ENCODE measurements around the gene KDSR. TPM values are rescaled to one million over a fixed set of nuclear protein-coding genes. Genes with fewer than 3 reads are reported as not detected.

Gene KDSR
- total RNA-seq, 2 experiments from 2014 or later = 72.8 to 77.2 TPM

DNA sequence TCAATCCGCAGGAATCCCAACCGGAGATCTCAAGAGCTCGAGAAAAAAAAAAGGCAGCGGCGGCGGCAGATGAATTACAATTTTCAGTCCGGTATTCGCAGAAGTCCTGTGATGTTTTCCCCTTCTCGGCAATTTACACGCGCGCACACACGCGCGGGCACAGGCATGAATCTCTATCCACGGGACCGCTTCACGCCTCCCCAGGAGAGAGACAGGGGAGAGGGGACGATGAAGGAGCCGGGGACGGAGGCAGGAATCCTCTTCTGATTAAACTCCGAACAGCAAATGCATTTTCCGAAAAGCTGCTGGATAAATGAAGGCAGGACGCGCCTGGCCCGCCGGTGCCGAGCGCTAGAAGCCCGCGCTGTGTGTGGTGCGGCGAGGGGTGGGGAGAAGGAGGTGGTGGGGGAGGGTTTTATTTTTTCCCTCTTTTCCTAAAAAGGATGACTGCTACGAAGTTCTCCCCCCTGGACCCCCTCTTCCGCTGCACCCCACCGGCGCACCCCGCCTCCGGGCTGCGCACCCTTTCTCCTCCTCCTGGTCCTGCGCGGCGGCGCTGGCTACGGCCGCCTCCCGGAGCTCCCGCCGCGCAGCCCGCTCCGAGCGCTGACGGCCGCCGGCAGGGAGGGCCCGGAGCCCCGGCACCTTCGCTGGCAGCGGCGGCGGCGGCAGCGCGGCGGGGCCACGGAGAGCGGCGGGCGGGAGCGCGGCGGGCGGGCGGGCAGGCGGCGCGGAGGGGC lies 47.5 kb downstream of the KDSR start, which contains the start of gene BCL2:
BCL2 (minus strand) TSS at position 387 of the 740 bp plus-strand sequence.
- peak within 1 kb of the TSS; percentile 93 for H3K27ac Mint-ChIP-seq
- CTCF ChIA-PET = interaction anchor here (0.8 to 3.9 kb wide), 18 partner anchors 19 to 304 kb away, joined by 3 to 101 read pairs (median 17); no protein-coding TSS in a partner anchor

DNA sequence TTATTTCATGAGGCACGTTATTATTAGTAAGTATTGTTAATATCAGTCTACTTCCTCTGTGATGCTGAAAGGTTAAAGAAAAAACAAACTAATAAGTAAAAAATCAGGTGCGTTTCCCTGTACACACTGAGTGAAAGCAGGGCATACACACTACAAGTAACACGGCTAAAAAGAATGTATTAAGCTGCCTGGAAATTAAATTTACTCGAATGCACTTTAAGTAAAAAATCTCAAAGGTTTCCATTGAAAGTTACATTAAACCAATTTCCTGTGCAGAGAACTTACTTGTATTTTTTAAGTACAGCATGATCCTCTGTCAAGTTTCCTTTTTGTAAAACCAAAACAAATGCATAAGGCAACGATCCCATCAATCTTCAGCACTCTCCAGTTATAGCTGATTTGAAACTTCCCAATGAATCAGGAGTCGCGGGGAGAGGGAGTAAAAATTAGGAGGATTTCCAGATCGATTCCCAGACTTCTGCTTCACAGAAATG lies 48.1 kb downstream of the KDSR start:
- Mint-ChIP-seq H3K27ac (peak overlapping the region; percentile 93), H3K9me3 (no peaks in the 10 kb centered on the region), H3K4me3 (peak overlapping the region; percentile 94), H3K27me3 (no peaks in the 10 kb centered on the region), H3K4me1 (ENCODE audit: low read depth) (peaks cover 39% of the 10 kb centered on the region), H3K36me3 (peaks cover 47% of the 10 kb centered on the region)
- intact Hi-C loops (cut with micrococcal nuclease) = loop anchor here (1.0 to 5.0 kb wide), 9 partner anchors 103 to 732 kb away; partner anchors contain the start of genes PHLPP1 and VPS4B
- DNase-seq = no peak
- CTCF ChIA-PET = interaction anchor here (0.8 to 3.9 kb wide), 25 partner anchors 12 to 304 kb away, joined by 3 to 101 read pairs (median 13); no protein-coding TSS in a partner anchor
- POLR2A ChIA-PET = interaction anchor here (0.8 to 3.9 kb wide), 14 partner anchors 26 to 302 kb away, joined by 3 to 36 read pairs (median 6); no protein-coding TSS in a partner anchor

More for the DNA sequence above, 47.5 kb downstream of the KDSR start, which contains the start of gene BCL2:
- peaks cover 33% of the 10 kb centered on the region for H3K4me1 Mint-ChIP-seq (ENCODE audit: low read depth)
- DNase-seq = peak; percentile 61
- peaks cover 42% of the 10 kb centered on the region for H3K36me3 Mint-ChIP-seq
- POLR2A ChIA-PET = interaction anchor here (0.9 to 3.9 kb wide), 10 partner anchors 123 to 302 kb away, joined by 3 to 36 read pairs (median 6); no protein-coding TSS in a partner anchor
- no peaks in the 10 kb centered on the region for H3K9me3 Mint-ChIP-seq
- H3K27me3 Mint-ChIP-seq = no peaks in the 10 kb centered on the region
- peak within 1 kb of the TSS; percentile 94 for H3K4me3 Mint-ChIP-seq
- intact Hi-C loops (cut with micrococcal nuclease) = loop anchor here (2.0 to 5.0 kb wide), 4 partner anchors 48 to 732 kb away; partner anchors contain the start of genes KDSR and PHLPP1

DNA sequence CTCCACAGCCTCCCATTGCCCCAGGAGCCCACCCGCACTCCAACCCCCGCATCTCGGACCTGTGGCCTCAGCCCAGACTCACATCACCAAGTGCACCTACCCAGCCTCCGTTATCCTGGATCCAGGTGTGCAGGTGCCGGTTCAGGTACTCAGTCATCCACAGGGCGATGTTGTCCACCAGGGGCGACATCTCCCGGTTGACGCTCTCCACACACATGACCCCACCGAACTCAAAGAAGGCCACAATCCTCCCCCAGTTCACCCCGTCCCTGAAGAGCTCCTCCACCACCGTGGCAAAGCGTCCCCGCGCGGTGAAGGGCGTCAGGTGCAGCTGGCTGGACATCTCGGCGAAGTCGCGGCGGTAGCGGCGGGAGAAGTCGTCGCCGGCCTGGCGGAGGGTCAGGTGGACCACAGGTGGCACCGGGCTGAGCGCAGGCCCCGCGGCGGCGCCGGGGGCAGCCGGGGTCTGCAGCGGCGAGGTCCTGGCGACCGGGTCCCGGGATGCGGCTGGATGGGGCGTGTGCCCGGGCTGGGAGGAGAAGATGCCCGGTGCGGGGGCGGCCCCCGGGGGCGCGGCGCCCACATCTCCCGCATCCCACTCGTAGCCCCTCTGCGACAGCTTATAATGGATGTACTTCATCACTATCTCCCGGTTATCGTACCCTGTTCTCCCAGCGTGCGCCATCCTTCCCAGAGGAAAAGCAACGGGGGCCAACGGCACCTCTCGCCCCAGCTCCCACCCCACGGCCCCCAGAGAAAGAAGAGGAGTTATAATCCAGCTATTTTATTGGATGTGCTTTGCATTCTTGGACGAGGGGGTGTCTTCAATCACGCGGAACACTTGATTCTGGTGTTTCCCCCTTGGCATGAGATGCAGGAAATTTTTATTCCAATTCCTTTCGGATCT lies 48.8 kb downstream of the KDSR start:
- peaks cover 51% of the 10 kb centered on the region for H3K36me3 Mint-ChIP-seq
- no peaks in the 10 kb centered on the region for H3K9me3 Mint-ChIP-seq
- DNase-seq = peak; percentile 93
- H3K4me3 Mint-ChIP-seq = peak overlapping the region; percentile 94
- H3K4me1 Mint-ChIP-seq (ENCODE audit: low read depth) = peaks cover 46% of the 10 kb centered on the region
- intact Hi-C loops (cut with micrococcal nuclease) = loop anchor here (1.0 to 5.0 kb wide), 11 partner anchors 18 to 731 kb away; partner anchors contain the start of genes PHLPP1 and VPS4B
- ChIA-PET POLR2A (interaction anchor here (0.7 to 3.9 kb wide), 23 partner anchors 10 to 301 kb away, joined by 3 to 36 read pairs (median 5); no protein-coding TSS in a partner anchor), CTCF (interaction anchor here (0.6 to 3.9 kb wide), 47 partner anchors 12 to 361 kb away, joined by 3 to 101 read pairs (median 6); no protein-coding TSS in a partner anchor)
- H3K27me3 Mint-ChIP-seq = no peaks in the 10 kb centered on the region
- peak overlapping the region; percentile 93 for H3K27ac Mint-ChIP-seq

DNA sequence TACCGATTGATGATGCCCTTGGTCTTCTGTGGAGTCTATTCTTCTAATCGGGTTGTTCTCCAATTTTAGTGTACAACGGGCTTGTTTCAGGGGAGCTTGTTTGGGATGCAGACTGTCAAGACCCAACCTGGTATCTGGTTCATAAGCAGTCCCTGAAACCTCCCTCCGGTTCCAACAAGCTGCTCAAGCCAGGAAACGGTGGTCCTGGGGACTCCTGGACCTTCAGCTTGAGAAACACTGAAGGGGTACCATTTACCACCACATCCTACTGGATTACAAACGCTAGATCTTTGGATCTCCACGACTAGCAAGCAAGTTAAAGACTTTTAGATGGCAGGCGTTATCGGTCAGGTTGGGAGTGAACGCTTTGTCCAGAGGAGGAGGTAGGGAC lies 49.5 kb downstream of the KDSR start:
- peak overlapping the region; percentile 94 for H3K4me3 Mint-ChIP-seq
- peaks cover 47% of the 10 kb centered on the region for H3K4me1 Mint-ChIP-seq (ENCODE audit: low read depth)
- POLR2A ChIA-PET = interaction anchor here (0.9 to 3.9 kb wide), 18 partner anchors 10 to 300 kb away, joined by 3 to 36 read pairs (median 7); no protein-coding TSS in a partner anchor
- H3K27ac Mint-ChIP-seq = peak overlapping the region; percentile 93
- H3K36me3 Mint-ChIP-seq = peaks cover 53% of the 10 kb centered on the region
- H3K27me3 Mint-ChIP-seq = no peaks in the 10 kb centered on the region
- CTCF ChIA-PET = interaction anchor here (0.7 to 3.9 kb wide), 39 partner anchors 11 to 335 kb away, joined by 3 to 101 read pairs (median 7); no protein-coding TSS in a partner anchor
- no peak for DNase-seq
- H3K9me3 Mint-ChIP-seq = no peaks in the 10 kb centered on the region
- intact Hi-C loops (cut with micrococcal nuclease) = loop anchor here (1.0 to 5.0 kb wide), 3 partner anchors 17 to 730 kb away; no protein-coding TSS in a partner anchor

DNA sequence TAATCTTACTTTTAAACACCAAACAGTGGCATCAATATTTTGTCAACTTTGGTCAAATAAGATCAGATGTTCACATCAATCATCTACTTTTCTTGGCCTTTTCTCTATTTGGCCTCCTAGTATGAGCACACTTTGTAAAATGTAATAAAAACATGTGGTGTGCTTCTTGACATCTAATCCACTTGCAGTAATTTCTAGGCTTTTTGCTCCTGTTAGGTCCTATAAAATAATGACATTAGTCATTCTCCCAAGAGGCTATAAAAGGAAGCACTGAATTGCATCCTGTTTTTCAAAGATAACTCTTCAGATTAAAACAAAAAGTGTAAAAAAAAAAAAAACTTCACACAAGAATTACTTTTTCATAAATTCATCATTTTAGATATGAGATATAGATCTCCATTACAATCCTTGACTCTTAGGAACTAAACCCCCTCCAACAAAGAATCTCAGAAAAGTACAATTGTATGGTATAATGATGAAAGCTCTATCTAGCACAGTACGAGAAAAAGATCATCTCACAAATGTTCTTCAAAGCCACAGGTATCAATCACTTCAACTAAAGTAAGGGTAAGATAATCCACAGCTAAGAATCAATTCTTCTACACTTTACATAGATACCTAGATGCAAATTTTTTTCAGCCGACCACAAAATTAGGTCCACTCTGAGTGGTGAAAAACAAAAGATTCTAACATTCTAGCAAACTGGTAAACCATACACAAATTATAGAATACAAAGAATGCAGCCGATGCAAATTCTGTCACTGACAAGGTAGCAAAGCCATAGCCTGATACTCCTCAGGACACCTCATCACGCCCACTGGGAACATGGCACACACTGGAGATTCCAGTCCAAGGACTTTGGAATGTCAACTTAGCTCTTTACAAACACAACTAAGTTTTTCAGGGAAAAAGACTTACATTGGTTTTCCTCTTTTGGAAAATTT lies 50.1 kb downstream of the KDSR start:
- Mint-ChIP-seq H3K36me3 (peaks cover 56% of the 10 kb centered on the region), H3K27me3 (no peaks in the 10 kb centered on the region), H3K9me3 (no peaks in the 10 kb centered on the region), H3K27ac (peak overlapping the region; percentile 93), H3K4me3 (peak overlapping the region; percentile 94), H3K4me1 (ENCODE audit: low read depth) (peaks cover 49% of the 10 kb centered on the region)
- DNase-seq = no peak
- ChIA-PET POLR2A (interaction anchor here (0.6 to 3.9 kb wide), 15 partner anchors 9 to 300 kb away, joined by 3 to 36 read pairs (median 7); no protein-coding TSS in a partner anchor), CTCF (interaction anchor here (0.7 to 3.9 kb wide), 32 partner anchors 10 to 335 kb away, joined by 3 to 101 read pairs (median 12); no protein-coding TSS in a partner anchor)
- intact Hi-C loops (cut with micrococcal nuclease) = loop anchor here (1.0 to 5.0 kb wide), 4 partner anchors 17 to 730 kb away; no protein-coding TSS in a partner anchor

DNA sequence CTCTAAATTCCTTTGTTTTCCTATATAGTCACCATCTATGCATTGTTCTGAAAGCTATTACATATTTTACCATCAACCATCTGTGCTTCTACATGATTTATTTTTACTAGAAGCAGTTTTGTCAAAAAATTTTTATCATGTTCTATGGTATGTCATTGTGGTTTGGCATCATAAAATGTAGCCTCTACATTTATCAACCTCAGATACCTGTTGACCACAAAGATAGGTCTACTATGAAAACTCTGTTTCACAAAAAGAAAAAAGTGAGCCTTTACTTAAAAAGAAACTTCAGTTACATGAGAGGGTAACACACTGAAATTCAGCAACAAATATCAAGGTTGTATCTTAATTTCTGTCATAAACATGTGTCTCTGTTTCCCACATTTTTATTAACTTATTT lies 51.1 kb downstream of the KDSR start:
- ChIA-PET CTCF (interaction anchor here (1.4 to 2.0 kb wide), 4 partner anchors 26 to 184 kb away, joined by 3 to 12 read pairs (median 5); no protein-coding TSS in a partner anchor), POLR2A (interaction anchor here (2.3 to 2.4 kb wide), 2 partner anchors 154 to 161 kb away, joined by 14 read pairs; no protein-coding TSS in a partner anchor)
- Mint-ChIP-seq H3K4me1 (ENCODE audit: low read depth) (peaks cover 53% of the 10 kb centered on the region), H3K27me3 (no peaks in the 10 kb centered on the region), H3K4me3 (peak overlapping the region; percentile 94), H3K36me3 (peaks cover 62% of the 10 kb centered on the region), H3K9me3 (no peaks in the 10 kb centered on the region), H3K27ac (peak overlapping the region; percentile 93)
- intact Hi-C loops (cut with micrococcal nuclease) = loop anchor here (1.0 to 5.0 kb wide), 4 partner anchors 25 to 729 kb away; no protein-coding TSS in a partner anchor
- no peak for DNase-seq

DNA sequence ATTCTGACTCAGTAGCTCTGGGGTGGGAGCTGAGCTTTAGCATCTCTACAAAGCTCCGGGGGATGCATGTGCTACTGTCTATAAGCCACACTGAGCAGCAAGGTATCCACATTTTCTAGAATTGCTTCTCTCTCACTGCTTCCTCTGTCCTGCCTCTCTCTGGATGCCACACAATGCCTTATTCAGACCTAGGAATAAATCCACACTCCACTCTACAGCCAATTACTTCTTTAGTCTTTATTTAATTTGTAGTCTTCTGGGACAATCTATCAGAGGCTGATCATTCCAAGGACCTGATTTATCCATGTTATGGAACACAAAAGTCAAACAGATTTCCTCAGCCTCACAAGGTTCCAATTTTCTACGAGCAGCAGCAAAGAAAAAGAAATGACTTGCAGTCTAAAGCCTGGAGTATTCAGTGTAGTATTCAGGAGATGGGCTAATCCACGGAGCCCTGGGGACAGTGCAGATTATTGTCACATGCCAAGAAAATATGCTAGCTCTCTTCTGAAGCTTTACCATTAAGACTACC lies 51.8 kb downstream of the KDSR start:
- H3K4me1 Mint-ChIP-seq (ENCODE audit: low read depth) = peaks cover 57% of the 10 kb centered on the region
- no peaks in the 10 kb centered on the region for H3K27me3 Mint-ChIP-seq
- intact Hi-C loops (cut with micrococcal nuclease) = loop anchor here (1.0 to 5.0 kb wide), 2 partner anchors 115 to 728 kb away; no protein-coding TSS in a partner anchor
- no peaks in the 10 kb centered on the region for H3K9me3 Mint-ChIP-seq
- H3K36me3 Mint-ChIP-seq = peaks cover 64% of the 10 kb centered on the region
- CTCF ChIA-PET = interaction anchor here (1.0 to 2.0 kb wide), 7 partner anchors 10 to 293 kb away, joined by 3 to 12 read pairs (median 5); no protein-coding TSS in a partner anchor
- H3K4me3 Mint-ChIP-seq = peak overlapping the region; percentile 94
- peak overlapping the region; percentile 93 for H3K27ac Mint-ChIP-seq
- DNase-seq = no peak
- POLR2A ChIA-PET = interaction anchor here (0.7 to 2.4 kb wide), 8 partner anchors 13 to 177 kb away, joined by 3 to 14 read pairs (median 5); no protein-coding TSS in a partner anchor

DNA sequence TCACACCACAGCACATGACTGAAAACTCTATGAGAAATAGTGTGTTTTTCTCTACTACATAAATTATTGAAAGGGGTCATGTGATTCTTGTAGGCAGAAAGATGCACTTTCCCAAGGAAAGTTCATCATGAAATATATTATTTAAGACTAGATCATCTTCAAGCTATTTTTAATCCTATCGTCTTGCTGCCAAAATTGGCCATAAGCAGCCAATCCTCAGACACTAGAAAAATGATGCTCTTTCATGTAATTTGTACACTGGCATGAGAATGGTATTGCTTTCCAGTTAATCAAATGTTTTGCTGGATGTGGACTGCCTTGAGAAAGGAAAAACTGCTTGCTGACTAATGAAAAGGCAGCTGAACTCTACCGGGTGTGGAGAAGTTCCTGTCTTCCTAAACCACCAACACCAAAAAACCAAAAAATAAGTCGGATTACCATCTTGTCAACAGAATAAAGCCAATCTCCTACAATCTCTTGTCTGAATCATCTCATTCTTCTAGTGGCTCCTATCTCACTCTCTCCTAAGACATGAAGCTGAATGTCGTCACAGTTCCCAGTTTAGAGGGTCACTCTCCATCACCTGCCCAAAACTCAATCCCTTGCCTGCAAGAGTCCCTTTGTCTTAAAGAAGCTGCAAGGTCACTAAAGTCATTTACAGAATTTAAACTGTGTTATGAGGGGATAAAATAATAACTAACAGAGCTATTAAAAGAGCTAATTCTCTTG lies 52.8 kb downstream of the KDSR start:
- intact Hi-C loops (cut with micrococcal nuclease) = no loop called here
- peaks cover 67% of the 10 kb centered on the region for H3K36me3 Mint-ChIP-seq
- CTCF ChIA-PET = interaction anchor here (0.6 to 2.0 kb wide), 10 partner anchors 9 to 680 kb away, joined by 3 to 12 read pairs (median 3); no protein-coding TSS in a partner anchor

DNA sequence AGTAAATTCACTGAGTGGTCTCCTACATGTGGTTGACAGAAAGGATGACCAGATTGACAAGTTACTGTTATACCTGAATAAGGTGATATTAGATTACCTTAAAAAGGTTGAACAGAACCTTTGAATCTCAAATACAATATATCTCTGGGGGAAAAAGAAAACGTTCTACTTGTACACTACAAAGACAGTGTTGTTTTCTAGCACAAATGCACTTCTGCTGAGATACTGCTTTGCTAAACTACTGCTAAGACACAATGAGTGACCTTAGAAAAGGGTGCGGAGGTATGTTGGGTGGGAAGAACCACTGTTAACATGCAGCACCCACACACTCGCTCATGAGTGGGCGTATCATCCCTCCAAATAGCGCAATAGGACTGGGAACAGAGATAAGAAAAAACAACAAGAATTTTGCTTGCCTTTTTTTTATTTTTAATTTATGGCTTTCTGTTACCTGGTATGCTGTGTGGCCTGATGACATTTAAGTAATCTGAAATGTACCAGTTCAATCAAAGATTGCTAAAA lies 53.5 kb downstream of the KDSR start:
- Mint-ChIP-seq H3K9me3 (no peaks in the 10 kb centered on the region), H3K27me3 (no peaks in the 10 kb centered on the region), H3K4me1 (ENCODE audit: low read depth) (peaks cover 68% of the 10 kb centered on the region), H3K4me3 (peak overlapping the region; percentile 59), H3K36me3 (peaks cover 60% of the 10 kb centered on the region), H3K27ac (peak overlapping the region; percentile 71)
- POLR2A ChIA-PET = interaction anchor here (0.9 to 2.4 kb wide), 3 partner anchors 12 to 152 kb away, joined by 3 to 14 read pairs (median 12); no protein-coding TSS in a partner anchor
- CTCF ChIA-PET = interaction anchor here (0.6 to 1.3 kb wide), 2 partner anchors 26 to 680 kb away, joined by 3 to 4 read pairs; no protein-coding TSS in a partner anchor
- DNase-seq = no peak
- intact Hi-C loops (cut with micrococcal nuclease) = no loop called here

More for the DNA sequence above, 52.8 kb downstream of the KDSR start:
- POLR2A ChIA-PET = interaction anchor here (0.5 to 2.4 kb wide), 9 partner anchors 12 to 500 kb away, joined by 3 to 14 read pairs (median 5); no protein-coding TSS in a partner anchor
- peak overlapping the region; percentile 94 for H3K4me3 Mint-ChIP-seq
- H3K27me3 Mint-ChIP-seq = no peaks in the 10 kb centered on the region
- DNase-seq = no peak
- peak overlapping the region; percentile 93 for H3K27ac Mint-ChIP-seq
- no peaks in the 10 kb centered on the region for H3K9me3 Mint-ChIP-seq
- H3K4me1 Mint-ChIP-seq (ENCODE audit: low read depth) = peaks cover 63% of the 10 kb centered on the region

Data from activated CD4-positive, alpha-beta memory T cell treated with anti-CD3 and anti-CD28 coated beads for 36 hours (primary cell).